Measurements from ENCODE around the gene DVL3.

DNA sequence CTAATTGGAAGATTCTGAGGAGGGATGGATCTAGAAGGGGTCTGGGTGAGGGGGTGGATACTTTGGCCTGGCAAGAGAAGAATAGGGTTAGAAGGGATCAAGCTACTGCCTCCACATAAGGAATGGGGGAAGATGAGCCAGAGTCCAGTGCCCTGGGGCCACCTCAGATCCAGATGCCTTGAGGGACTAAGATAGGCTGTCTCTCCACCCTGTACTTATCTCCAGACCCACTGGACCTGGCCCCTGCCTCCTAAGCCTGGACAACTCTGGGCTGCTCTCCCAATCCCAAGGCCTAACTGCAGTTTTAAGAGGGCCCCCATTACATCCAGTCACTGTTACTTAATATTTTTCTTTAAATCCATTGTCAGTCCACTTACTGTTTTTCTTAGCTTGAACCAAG lies 2.0 kb downstream of the DVL3 start:
- TF ChIP-seq POLR2AphosphoS5 (IDR thresholded peaks at IDR 0.05) (no peak), EP300 (conservative IDR thresholded peaks at IDR 0.05; ENCODE audit: poor library complexity, severe bottlenecking) (no peak)
- TF ChIP-seq, protein P1, sequence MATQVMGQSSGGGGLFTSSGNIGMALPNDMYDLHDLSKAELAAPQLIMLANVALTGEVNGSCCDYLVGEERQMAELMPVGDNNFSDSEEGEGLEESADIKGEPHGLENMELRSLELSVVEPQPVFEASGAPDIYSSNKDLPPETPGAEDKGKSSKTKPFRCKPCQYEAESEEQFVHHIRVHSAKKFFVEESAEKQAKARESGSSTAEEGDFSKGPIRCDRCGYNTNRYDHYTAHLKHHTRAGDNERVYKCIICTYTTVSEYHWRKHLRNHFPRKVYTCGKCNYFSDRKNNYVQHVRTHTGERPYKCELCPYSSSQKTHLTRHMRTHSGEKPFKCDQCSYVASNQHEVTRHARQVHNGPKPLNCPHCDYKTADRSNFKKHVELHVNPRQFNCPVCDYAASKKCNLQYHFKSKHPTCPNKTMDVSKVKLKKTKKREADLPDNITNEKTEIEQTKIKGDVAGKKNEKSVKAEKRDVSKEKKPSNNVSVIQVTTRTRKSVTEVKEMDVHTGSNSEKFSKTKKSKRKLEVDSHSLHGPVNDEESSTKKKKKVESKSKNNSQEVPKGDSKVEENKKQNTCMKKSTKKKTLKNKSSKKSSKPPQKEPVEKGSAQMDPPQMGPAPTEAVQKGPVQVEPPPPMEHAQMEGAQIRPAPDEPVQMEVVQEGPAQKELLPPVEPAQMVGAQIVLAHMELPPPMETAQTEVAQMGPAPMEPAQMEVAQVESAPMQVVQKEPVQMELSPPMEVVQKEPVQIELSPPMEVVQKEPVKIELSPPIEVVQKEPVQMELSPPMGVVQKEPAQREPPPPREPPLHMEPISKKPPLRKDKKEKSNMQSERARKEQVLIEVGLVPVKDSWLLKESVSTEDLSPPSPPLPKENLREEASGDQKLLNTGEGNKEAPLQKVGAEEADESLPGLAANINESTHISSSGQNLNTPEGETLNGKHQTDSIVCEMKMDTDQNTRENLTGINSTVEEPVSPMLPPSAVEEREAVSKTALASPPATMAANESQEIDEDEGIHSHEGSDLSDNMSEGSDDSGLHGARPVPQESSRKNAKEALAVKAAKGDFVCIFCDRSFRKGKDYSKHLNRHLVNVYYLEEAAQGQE (IDR thresholded peaks at IDR 0.05; ENCODE audit: borderline replicate concordance), result no peak
- TF ChIP-seq, protein P2, sequence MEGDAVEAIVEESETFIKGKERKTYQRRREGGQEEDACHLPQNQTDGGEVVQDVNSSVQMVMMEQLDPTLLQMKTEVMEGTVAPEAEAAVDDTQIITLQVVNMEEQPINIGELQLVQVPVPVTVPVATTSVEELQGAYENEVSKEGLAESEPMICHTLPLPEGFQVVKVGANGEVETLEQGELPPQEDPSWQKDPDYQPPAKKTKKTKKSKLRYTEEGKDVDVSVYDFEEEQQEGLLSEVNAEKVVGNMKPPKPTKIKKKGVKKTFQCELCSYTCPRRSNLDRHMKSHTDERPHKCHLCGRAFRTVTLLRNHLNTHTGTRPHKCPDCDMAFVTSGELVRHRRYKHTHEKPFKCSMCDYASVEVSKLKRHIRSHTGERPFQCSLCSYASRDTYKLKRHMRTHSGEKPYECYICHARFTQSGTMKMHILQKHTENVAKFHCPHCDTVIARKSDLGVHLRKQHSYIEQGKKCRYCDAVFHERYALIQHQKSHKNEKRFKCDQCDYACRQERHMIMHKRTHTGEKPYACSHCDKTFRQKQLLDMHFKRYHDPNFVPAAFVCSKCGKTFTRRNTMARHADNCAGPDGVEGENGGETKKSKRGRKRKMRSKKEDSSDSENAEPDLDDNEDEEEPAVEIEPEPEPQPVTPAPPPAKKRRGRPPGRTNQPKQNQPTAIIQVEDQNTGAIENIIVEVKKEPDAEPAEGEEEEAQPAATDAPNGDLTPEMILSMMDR (IDR thresholded peaks at IDR 0.05; ENCODE audit: poor library complexity, severe bottlenecking), result no peak

All from neural cell (in vitro differentiated cells).